WTC11 (cell line): ENCODE results near the gene PDCL2. TPM values are rescaled to one million over a fixed set of nuclear protein-coding genes. Genes with fewer than 3 reads are reported as not detected.

Experiments used
- ATAC-seq: fragments of 200-7000 bp; cut with Tn5 transposase; 2 replicates; pipeline ENCODE4 v1.10.0; 2021; ENCODE audit warnings: mild to moderate bottlenecking, moderate library complexity
- CTCF ChIA-PET: fragments of 300-600 bp; sonication (Branson Sonifier 250); formaldehyde crosslinking; loops from one replicate; lab custom pipeline; 2021; ENCODE audit warnings: antibody characterized with exemption; lab: Charles Lee
- POLR2A ChIA-PET: fragments of 350-600 bp; sonication (Branson Sonifier 250); formaldehyde crosslinking; loops from one replicate; lab custom pipeline; 2021; ENCODE audit warnings: antibody characterized with exemption; lab: Charles Lee
- DNase-seq: peaks from one replicate; pipeline ENCODE4 v3.0.0; 2021; ENCODE audit warnings: low spot score
- H3K27ac Mint-ChIP-seq: 2 replicates; pipeline ENCODE4 v1.8.0; 2021; ENCODE audit warnings: mixed read lengths
- H3K27me3 Mint-ChIP-seq: 2 replicates; pipeline ENCODE4 v1.8.0; 2021; ENCODE audit warnings: low read depth, mild to moderate bottlenecking, moderate library complexity, mixed read lengths
- H3K36me3 Mint-ChIP-seq: 2 replicates; pipeline ENCODE4 v1.8.0; 2021; ENCODE audit warnings: mixed read lengths
- H3K4me1 Mint-ChIP-seq: 2 replicates; pipeline ENCODE4 v1.8.0; 2022; ENCODE audit warnings: mixed read lengths
- H3K4me3 Mint-ChIP-seq: 2 replicates; pipeline ENCODE4 v1.8.0; 2021; ENCODE audit warnings: mild to moderate bottlenecking, moderate library complexity, mixed read lengths
- H3K9me3 Mint-ChIP-seq: 2 replicates; pipeline ENCODE4 v1.8.0; 2021; ENCODE audit warnings: mixed read lengths
- ATF1 ChIP-seq: sonication (generic); formaldehyde crosslinking; IDR thresholded peaks from 2 replicates; pipeline ENCODE4 v1.8.1; 2023; ENCODE audit warnings: mild to moderate bottlenecking, moderate library complexity, missing genetic modification reagents
- E2F4 ChIP-seq: sonication (generic); formaldehyde crosslinking; IDR thresholded peaks from 2 replicates; pipeline ENCODE4 v1.8.1; 2022; ENCODE audit warnings: low read depth, mild to moderate bottlenecking, moderate library complexity, missing genetic modification reagents, borderline replicate concordance
- FOXP1 ChIP-seq: sonication (generic); formaldehyde crosslinking; IDR thresholded peaks from 2 replicates; pipeline ENCODE4 v1.8.0; 2022; ENCODE audit warnings: missing genetic modification reagents, mild to moderate bottlenecking, moderate library complexity, borderline replicate concordance
- JUN ChIP-seq: sonication (generic); formaldehyde crosslinking; IDR thresholded peaks from 2 replicates; pipeline ENCODE4 v1.8.0; 2023; ENCODE audit warnings: mild to moderate bottlenecking, missing genetic modification reagents
- NFATC4 ChIP-seq: fragments of 250-450 bp; sonication (Bioruptor Pico); IDR thresholded peaks from 2 replicates; pipeline ENCODE4 v1.9.0; 2021; ENCODE audit warnings: mild to moderate bottlenecking
- NFYB ChIP-seq: sonication (generic); formaldehyde crosslinking; conservative IDR thresholded peaks from 2 replicates; pipeline ENCODE4 v1.8.0; 2022; ENCODE audit warnings: low read depth, missing genetic modification reagents
- PREB ChIP-seq: sonication (generic); formaldehyde crosslinking; IDR thresholded peaks from 2 replicates; pipeline ENCODE4 v1.8.1; 2022; ENCODE audit warnings: mild to moderate bottlenecking, missing genetic modification reagents, moderate library complexity, borderline replicate concordance
- TCF7 ChIP-seq: sonication (generic); formaldehyde crosslinking; IDR thresholded peaks from 2 replicates; pipeline ENCODE4 v1.8.0; 2022; ENCODE audit warnings: mild to moderate bottlenecking, low read depth, missing genetic modification reagents, moderate library complexity
- ZNF317 ChIP-seq: sonication (generic); formaldehyde crosslinking; IDR thresholded peaks from 2 replicates; pipeline ENCODE4 v1.8.1; 2023; ENCODE audit warnings: low read depth, mild to moderate bottlenecking, moderate library complexity, missing genetic modification reagents, borderline replicate concordance
- ZNF671 ChIP-seq: fragments of 250-450 bp; sonication (Bioruptor Pico); IDR thresholded peaks from 2 replicates; pipeline ENCODE4 v1.8.0; 2021; ENCODE audit warnings: mild to moderate bottlenecking
- total RNA-seq: library from RNA; stranded (reverse); gene quantifications from 3 replicates; pipeline ENCODE4 v1.2.3, GENCODE V29; 2021
- TF ChIP-seq, protein P1 (sequence below): fragments of 250-450 bp; sonication (Bioruptor Pico); IDR thresholded peaks from 2 replicates; pipeline ENCODE4 v1.9.0; 2021; ENCODE audit warnings: mild to moderate bottlenecking
- TF ChIP-seq, protein P2 (sequence below): sonication (generic); formaldehyde crosslinking; IDR thresholded peaks from 2 replicates; pipeline ENCODE4 v1.8.0; 2023; ENCODE audit warnings: mild to moderate bottlenecking, missing genetic modification reagents
- TF ChIP-seq, protein P3 (sequence below): fragments of 250-450 bp; sonication (Bioruptor Pico); conservative IDR thresholded peaks from 2 replicates; pipeline ENCODE4 v1.9.0; 2021; ENCODE audit warnings: mild to moderate bottlenecking
- TF ChIP-seq, protein P4 (sequence below): sonication (generic); formaldehyde crosslinking; IDR thresholded peaks from 2 replicates; pipeline ENCODE4 v1.8.1; 2023; ENCODE audit warnings: mild to moderate bottlenecking, missing genetic modification reagents, borderline replicate concordance
- TF ChIP-seq, protein P5 (sequence below): fragments of 250-450 bp; sonication (Bioruptor Pico); IDR thresholded peaks from 2 replicates; pipeline ENCODE4 v1.8.0; 2021; ENCODE audit warnings: mild to moderate bottlenecking

PDCL2 gene
- total RNA-seq, 1 experiment from 2014 or later = not detected

- no peak for TF ChIP-seq PREB (CRISPR knock-in tag)
- TF ChIP-seq, protein P1, sequence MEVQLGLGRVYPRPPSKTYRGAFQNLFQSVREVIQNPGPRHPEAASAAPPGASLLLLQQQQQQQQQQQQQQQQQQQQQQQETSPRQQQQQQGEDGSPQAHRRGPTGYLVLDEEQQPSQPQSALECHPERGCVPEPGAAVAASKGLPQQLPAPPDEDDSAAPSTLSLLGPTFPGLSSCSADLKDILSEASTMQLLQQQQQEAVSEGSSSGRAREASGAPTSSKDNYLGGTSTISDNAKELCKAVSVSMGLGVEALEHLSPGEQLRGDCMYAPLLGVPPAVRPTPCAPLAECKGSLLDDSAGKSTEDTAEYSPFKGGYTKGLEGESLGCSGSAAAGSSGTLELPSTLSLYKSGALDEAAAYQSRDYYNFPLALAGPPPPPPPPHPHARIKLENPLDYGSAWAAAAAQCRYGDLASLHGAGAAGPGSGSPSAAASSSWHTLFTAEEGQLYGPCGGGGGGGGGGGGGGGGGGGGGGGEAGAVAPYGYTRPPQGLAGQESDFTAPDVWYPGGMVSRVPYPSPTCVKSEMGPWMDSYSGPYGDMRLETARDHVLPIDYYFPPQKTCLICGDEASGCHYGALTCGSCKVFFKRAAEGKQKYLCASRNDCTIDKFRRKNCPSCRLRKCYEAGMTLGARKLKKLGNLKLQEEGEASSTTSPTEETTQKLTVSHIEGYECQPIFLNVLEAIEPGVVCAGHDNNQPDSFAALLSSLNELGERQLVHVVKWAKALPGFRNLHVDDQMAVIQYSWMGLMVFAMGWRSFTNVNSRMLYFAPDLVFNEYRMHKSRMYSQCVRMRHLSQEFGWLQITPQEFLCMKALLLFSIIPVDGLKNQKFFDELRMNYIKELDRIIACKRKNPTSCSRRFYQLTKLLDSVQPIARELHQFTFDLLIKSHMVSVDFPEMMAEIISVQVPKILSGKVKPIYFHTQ (CRISPR knock-in tag) = no peak
- TF ChIP-seq, protein P2, sequence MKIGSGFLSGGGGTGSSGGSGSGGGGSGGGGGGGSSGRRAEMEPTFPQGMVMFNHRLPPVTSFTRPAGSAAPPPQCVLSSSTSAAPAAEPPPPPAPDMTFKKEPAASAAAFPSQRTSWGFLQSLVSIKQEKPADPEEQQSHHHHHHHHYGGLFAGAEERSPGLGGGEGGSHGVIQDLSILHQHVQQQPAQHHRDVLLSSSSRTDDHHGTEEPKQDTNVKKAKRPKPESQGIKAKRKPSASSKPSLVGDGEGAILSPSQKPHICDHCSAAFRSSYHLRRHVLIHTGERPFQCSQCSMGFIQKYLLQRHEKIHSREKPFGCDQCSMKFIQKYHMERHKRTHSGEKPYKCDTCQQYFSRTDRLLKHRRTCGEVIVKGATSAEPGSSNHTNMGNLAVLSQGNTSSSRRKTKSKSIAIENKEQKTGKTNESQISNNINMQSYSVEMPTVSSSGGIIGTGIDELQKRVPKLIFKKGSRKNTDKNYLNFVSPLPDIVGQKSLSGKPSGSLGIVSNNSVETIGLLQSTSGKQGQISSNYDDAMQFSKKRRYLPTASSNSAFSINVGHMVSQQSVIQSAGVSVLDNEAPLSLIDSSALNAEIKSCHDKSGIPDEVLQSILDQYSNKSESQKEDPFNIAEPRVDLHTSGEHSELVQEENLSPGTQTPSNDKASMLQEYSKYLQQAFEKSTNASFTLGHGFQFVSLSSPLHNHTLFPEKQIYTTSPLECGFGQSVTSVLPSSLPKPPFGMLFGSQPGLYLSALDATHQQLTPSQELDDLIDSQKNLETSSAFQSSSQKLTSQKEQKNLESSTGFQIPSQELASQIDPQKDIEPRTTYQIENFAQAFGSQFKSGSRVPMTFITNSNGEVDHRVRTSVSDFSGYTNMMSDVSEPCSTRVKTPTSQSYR = no peak
- TF ChIP-seq, all 79 proteins: peak for 0
Measured at GRCh38 chr4:55524844-55525571, 67.0 kb downstream of the PDCL2 start (continued).

DNA sequence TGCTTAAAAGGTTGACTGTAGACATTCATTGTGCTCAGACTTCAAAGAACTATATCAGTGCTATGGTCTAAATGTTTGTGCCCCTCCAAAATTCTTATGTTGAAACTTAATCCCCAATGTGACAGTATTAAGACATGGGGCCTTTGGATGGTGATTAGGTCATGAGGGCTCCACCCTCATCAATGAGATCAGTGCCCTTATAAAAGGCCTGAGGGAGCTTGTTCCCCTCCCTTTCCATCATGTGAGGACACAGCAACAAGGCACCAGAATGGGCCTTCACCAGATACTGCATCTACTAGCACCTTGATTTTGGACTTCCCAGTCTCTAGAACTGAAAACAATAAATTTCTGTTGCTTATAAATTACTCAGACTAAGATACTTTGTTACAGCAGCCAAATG lies 73.6 kb downstream of the PDCL2 start:
- no peak for ATAC-seq
- peaks cover 17% of the 10 kb centered on the region for H3K4me1 Mint-ChIP-seq
- H3K36me3 Mint-ChIP-seq = peaks cover 16% of the 10 kb centered on the region
- H3K9me3 Mint-ChIP-seq = peaks cover 13% of the 10 kb centered on the region
- no peak overlapping the region for H3K27ac Mint-ChIP-seq
- no peak for DNase-seq
- no peak overlapping the region for H3K4me3 Mint-ChIP-seq
- no peaks in the 10 kb centered on the region for H3K27me3 Mint-ChIP-seq
- ChIA-PET POLR2A (no interaction called here), CTCF (no interaction called here)
- TF ChIP-seq JUN (CRISPR knock-in tag) (no peak), ZNF317 (CRISPR knock-in tag) (no peak), NFYB (CRISPR knock-in tag) (no peak), FOXP1 (CRISPR knock-in tag) (no peak), E2F4 (no peak), ATF1 (no peak), NFATC4 (CRISPR knock-in tag) (no peak), ZNF671 (CRISPR knock-in tag) (no peak), TCF7 (CRISPR knock-in tag) (no peak)
- TF ChIP-seq, protein P1 (CRISPR knock-in tag) = no peak
- TF ChIP-seq, protein P3, sequence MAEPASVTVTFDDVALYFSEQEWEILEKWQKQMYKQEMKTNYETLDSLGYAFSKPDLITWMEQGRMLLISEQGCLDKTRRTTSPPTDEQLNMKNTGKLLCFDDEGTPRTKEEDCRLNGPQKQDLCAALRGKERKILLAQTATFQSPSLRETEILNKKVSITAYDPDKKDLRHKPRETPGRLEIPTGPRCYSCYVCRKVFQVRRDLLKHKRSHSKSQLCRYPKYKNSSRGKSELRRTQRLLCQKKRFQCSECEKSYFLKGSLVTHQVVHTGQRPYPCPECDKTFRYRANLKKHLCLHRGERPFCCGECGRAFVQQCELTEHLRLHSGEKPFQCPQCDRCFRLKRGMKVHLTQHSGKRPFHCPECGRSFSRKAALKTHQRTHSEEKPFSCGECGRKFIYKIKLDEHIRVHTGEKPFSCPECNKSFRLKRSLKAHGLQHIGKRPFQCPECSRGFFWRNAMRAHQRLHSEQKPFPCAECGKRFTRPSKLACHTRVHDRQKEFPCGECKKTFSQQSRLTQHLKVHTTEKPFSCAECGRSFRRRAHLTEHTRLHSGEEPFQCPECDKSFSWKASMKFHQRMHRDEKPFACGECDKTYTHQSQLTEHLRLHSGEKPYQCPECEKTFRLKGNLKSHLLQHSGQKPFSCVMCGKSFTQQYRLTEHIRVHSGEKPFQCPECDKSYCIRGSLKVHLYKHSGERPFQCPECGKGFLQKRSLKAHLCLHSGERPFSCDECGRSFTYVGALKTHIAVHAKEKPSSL (CRISPR knock-in tag) = no peak
- TF ChIP-seq, protein P4, sequence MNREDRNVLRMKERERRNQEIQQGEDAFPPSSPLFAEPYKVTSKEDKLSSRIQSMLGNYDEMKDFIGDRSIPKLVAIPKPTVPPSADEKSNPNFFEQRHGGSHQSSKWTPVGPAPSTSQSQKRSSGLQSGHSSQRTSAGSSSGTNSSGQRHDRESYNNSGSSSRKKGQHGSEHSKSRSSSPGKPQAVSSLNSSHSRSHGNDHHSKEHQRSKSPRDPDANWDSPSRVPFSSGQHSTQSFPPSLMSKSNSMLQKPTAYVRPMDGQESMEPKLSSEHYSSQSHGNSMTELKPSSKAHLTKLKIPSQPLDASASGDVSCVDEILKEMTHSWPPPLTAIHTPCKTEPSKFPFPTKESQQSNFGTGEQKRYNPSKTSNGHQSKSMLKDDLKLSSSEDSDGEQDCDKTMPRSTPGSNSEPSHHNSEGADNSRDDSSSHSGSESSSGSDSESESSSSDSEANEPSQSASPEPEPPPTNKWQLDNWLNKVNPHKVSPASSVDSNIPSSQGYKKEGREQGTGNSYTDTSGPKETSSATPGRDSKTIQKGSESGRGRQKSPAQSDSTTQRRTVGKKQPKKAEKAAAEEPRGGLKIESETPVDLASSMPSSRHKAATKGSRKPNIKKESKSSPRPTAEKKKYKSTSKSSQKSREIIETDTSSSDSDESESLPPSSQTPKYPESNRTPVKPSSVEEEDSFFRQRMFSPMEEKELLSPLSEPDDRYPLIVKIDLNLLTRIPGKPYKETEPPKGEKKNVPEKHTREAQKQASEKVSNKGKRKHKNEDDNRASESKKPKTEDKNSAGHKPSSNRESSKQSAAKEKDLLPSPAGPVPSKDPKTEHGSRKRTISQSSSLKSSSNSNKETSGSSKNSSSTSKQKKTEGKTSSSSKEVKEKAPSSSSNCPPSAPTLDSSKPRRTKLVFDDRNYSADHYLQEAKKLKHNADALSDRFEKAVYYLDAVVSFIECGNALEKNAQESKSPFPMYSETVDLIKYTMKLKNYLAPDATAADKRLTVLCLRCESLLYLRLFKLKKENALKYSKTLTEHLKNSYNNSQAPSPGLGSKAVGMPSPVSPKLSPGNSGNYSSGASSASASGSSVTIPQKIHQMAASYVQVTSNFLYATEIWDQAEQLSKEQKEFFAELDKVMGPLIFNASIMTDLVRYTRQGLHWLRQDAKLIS (CRISPR knock-in tag) = no peak
- TF ChIP-seq, protein P5, sequence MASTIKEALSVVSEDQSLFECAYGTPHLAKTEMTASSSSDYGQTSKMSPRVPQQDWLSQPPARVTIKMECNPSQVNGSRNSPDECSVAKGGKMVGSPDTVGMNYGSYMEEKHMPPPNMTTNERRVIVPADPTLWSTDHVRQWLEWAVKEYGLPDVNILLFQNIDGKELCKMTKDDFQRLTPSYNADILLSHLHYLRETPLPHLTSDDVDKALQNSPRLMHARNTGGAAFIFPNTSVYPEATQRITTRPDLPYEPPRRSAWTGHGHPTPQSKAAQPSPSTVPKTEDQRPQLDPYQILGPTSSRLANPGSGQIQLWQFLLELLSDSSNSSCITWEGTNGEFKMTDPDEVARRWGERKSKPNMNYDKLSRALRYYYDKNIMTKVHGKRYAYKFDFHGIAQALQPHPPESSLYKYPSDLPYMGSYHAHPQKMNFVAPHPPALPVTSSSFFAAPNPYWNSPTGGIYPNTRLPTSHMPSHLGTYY = no peak
